ENCODE results near the gene MAP1A.
"Not testable (repeated sequence)": the region's sequence is repeated elsewhere in the genome, so short reads cannot be mapped to it uniquely, and the experiment has no call there.

The MAP1A gene

GRCh38 chr15:43531018-43531670, 13.7 kb downstream of the MAP1A start:
- DNase-seq: no peak

- not testable (repeated sequence) for DNase-seq
Measured at GRCh38 chr15:43532826-43533225, 15.4 kb downstream of the MAP1A start.

GRCh38 chr15:43534897-43535296, 17.5 kb downstream of the MAP1A start:
- no peak for DNase-seq

- no peak for DNase-seq
Measured at GRCh38 chr15:43538091-43538490, 20.7 kb downstream of the MAP1A start.

- DNase-seq: no peak
Measured at GRCh38 chr15:43541785-43542184, 24.4 kb downstream of the MAP1A start.

GRCh38 chr15:43544266-43544665, 26.9 kb downstream of the MAP1A start:
- no peak for DNase-seq

- DNase-seq: no peak
Measured at GRCh38 chr15:43545426-43545825, 28.0 kb downstream of the MAP1A start.

GRCh38 chr15:43547539-43547938, 30.1 kb downstream of the MAP1A start:
- DNase-seq: no peak

GRCh38 chr15:43550527-43551363, 33.3 kb downstream of the MAP1A start:
- DNase-seq: no peak

GRCh38 chr15:43552256-43552655, 34.8 kb downstream of the MAP1A start:
- DNase-seq: no peak

GRCh38 chr15:43552986-43553385, 35.6 kb downstream of the MAP1A start:
- DNase-seq: no peak

GRCh38 chr15:43562753-43563152, 45.3 kb downstream of the MAP1A start:
- not testable (repeated sequence) for DNase-seq

GRCh38 chr15:43563793-43564192, 46.4 kb downstream of the MAP1A start:
- not testable (repeated sequence) for DNase-seq

GRCh38 chr15:43566615-43567014, 49.2 kb downstream of the MAP1A start:
- not testable (repeated sequence) for DNase-seq

- not testable (repeated sequence) for DNase-seq
Measured at GRCh38 chr15:43574607-43575006, 57.2 kb downstream of the MAP1A start.

Data from effector CD8-positive, alpha-beta T cell (primary cell).